ENCODE data around the gene CMSS1. TPM values are rescaled to one million over a fixed set of nuclear protein-coding genes. Genes with fewer than 3 reads are reported as not detected.

Gene CMSS1
- total RNA-seq, 1 experiment from 2014 or later = 55.8 TPM

DNA sequence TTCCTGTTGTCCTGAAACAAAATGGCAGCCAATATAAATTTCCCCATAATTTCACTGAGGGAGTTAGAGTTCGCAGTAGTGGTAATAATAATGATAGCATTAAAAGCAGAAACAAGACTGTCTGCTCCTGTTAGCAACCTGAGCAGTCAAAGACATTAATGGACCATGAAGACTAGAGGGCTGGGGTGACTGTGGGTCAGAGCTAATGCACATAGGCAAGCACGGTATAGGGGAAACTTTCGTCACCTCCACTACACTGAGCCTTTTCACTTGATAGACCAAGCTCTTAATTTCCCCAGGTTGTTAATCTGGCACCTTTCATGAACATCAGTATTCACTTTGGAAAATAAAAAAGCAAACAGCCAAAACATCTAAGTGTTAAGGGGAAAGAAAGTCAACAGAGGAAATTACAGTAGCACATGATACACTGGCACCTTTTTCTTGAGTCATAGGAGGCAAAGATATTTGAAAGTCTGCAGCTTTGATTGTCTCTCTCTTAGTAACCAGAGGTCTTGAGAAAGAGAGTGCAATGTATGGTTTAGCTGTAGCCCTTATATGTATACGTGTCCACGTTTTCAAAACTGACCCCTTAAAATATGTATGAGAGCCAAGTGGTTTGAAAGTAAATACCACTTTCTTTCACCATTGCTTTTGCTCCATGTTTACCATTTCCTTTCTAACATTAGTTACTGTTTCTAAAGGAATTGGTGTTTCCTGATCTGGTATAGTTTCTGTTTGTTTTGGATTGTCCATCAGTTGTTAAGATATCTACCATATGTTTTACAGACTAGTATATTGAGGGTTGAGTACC is 191.8 kb downstream of the CMSS1 start:
- Mint-ChIP-seq H3K36me3 (ENCODE audit: insufficient read depth, unreplicated experiment) (no peaks in the 10 kb centered on the region), H3K4me3 (ENCODE audit: low read depth, unreplicated experiment) (no peak overlapping the region), H3K4me1 (ENCODE audit: low read depth, unreplicated experiment) (peaks cover 51% of the 10 kb centered on the region), H3K27me3 (ENCODE audit: unreplicated experiment) (no peaks in the 10 kb centered on the region), H3K9me3 (ENCODE audit: low read depth, unreplicated experiment) (no peaks in the 10 kb centered on the region), H3K27ac (ENCODE audit: unreplicated experiment) (no peak overlapping the region)
- intact Hi-C loops (cut with micrococcal nuclease; ENCODE audit: unreplicated experiment) = loop anchor here (5.0 kb wide), 2 partner anchors 57 to 167 kb away; no protein-coding TSS in a partner anchor
- BruUV-seq (replicated peaks) = no TSS peak
- CTCF ChIA-PET = interaction anchor here (0.7 to 1.1 kb wide), 2 partner anchors 32 to 1063 kb away, joined by 3 read pairs; no protein-coding TSS in a partner anchor
- TF ChIP-seq, protein P1, sequence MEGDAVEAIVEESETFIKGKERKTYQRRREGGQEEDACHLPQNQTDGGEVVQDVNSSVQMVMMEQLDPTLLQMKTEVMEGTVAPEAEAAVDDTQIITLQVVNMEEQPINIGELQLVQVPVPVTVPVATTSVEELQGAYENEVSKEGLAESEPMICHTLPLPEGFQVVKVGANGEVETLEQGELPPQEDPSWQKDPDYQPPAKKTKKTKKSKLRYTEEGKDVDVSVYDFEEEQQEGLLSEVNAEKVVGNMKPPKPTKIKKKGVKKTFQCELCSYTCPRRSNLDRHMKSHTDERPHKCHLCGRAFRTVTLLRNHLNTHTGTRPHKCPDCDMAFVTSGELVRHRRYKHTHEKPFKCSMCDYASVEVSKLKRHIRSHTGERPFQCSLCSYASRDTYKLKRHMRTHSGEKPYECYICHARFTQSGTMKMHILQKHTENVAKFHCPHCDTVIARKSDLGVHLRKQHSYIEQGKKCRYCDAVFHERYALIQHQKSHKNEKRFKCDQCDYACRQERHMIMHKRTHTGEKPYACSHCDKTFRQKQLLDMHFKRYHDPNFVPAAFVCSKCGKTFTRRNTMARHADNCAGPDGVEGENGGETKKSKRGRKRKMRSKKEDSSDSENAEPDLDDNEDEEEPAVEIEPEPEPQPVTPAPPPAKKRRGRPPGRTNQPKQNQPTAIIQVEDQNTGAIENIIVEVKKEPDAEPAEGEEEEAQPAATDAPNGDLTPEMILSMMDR (IDR thresholded peaks at IDR 0.05; ENCODE audit: unreplicated experiment) = no peak
- DNase-seq = no peak

DNA sequence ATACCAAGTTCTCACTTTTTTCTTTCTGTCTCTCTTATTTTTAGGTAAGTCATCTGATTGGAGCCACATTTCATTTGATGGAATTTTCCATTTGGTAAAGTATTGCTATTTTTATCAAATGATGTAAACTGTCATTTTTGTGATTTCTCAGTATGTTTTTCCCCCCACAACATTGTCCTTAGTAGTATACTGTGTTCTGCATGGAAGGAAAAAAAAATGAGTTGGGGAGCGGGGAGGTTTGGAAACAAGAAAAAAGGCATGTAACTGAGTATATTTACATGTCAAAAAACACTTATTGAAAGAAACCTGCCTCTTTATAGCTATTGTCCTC is 192.4 kb downstream of the CMSS1 start:
- H3K4me1 Mint-ChIP-seq (ENCODE audit: low read depth, unreplicated experiment) = peaks cover 45% of the 10 kb centered on the region
- no peak overlapping the region for H3K4me3 Mint-ChIP-seq (ENCODE audit: low read depth, unreplicated experiment)
- H3K27me3 Mint-ChIP-seq (ENCODE audit: unreplicated experiment) = no peaks in the 10 kb centered on the region
- TF ChIP-seq, protein P1 (IDR thresholded peaks at IDR 0.05; ENCODE audit: unreplicated experiment) = no peak
- no peaks in the 10 kb centered on the region for H3K9me3 Mint-ChIP-seq (ENCODE audit: low read depth, unreplicated experiment)
- no peaks in the 10 kb centered on the region for H3K36me3 Mint-ChIP-seq (ENCODE audit: insufficient read depth, unreplicated experiment)
- CTCF ChIA-PET = interaction anchor here (1.1 kb wide), 1 partner anchor 31 kb away, joined by 3 read pairs; no protein-coding TSS in a partner anchor
- intact Hi-C loops (cut with micrococcal nuclease; ENCODE audit: unreplicated experiment) = no loop called here
- H3K27ac Mint-ChIP-seq (ENCODE audit: unreplicated experiment) = no peak overlapping the region
- no TSS peak for BruUV-seq (replicated peaks)
- DNase-seq = no peak

DNA sequence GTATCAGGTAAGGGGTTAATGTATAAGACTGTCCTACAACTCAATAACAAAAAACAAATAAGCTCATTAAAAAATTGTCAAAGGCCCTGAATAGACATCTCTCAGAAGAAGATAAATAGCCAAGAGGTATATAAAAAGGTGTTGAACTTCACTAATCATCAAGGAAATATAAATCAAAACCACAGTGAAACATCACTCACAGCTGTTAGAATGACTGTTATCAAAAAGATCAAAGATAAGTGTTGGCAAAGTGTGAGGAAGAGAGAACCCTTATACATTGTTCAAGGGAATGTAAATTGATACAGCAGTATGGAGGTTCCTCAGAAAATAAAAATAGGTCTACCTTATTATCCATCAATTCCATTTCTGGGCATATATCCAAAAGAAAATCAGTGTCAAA is 201.1 kb downstream of the CMSS1 start:
- BruUV-seq (replicated peaks) = no TSS peak
- intact Hi-C loops (cut with micrococcal nuclease; ENCODE audit: unreplicated experiment) = no loop called here
- H3K4me3 Mint-ChIP-seq (ENCODE audit: low read depth, unreplicated experiment) = no peak overlapping the region
- H3K9me3 Mint-ChIP-seq (ENCODE audit: low read depth, unreplicated experiment) = no peaks in the 10 kb centered on the region
- CTCF ChIA-PET = interaction anchor here (0.6 kb wide), 1 partner anchor 211 kb away, joined by 3 read pairs; no protein-coding TSS in a partner anchor
- H3K36me3 Mint-ChIP-seq (ENCODE audit: insufficient read depth, unreplicated experiment) = no peaks in the 10 kb centered on the region
- no peak for DNase-seq
- peaks cover 19% of the 10 kb centered on the region for H3K4me1 Mint-ChIP-seq (ENCODE audit: low read depth, unreplicated experiment)
- H3K27ac Mint-ChIP-seq (ENCODE audit: unreplicated experiment) = no peak overlapping the region
- no peaks in the 10 kb centered on the region for H3K27me3 Mint-ChIP-seq (ENCODE audit: unreplicated experiment)
- TF ChIP-seq, protein P1 (IDR thresholded peaks at IDR 0.05; ENCODE audit: unreplicated experiment) = no peak

DNA sequence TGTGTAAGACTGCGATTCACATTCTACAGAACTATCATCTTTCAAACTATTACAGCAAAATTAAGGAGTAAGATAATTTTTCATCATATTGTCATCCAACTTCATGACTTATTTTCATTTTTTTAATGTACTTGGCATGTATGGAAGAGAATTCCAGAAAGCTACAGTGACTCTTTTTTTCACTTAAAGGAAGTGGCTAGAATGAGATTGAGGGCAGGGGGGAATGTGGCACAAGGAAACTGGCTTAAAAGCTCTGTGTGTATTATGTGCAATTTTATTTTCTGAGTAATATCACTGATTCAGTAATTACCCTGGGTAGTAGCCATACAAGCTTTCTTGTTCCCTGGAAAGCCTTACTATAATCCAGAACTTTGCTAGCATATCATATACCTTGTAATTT is 202.1 kb downstream of the CMSS1 start:
- H3K9me3 Mint-ChIP-seq (ENCODE audit: low read depth, unreplicated experiment) = no peaks in the 10 kb centered on the region
- no peak overlapping the region for H3K4me3 Mint-ChIP-seq (ENCODE audit: low read depth, unreplicated experiment)
- H3K27me3 Mint-ChIP-seq (ENCODE audit: unreplicated experiment) = no peaks in the 10 kb centered on the region
- TF ChIP-seq, protein P1 (IDR thresholded peaks at IDR 0.05; ENCODE audit: unreplicated experiment) = no peak
- H3K36me3 Mint-ChIP-seq (ENCODE audit: insufficient read depth, unreplicated experiment) = peaks cover 5% of the 10 kb centered on the region
- CTCF ChIA-PET = interaction anchor here (0.5 kb wide), 1 partner anchor 60 kb away, joined by 3 read pairs; no protein-coding TSS in a partner anchor
- H3K27ac Mint-ChIP-seq (ENCODE audit: unreplicated experiment) = no peak overlapping the region
- H3K4me1 Mint-ChIP-seq (ENCODE audit: low read depth, unreplicated experiment) = peaks cover 28% of the 10 kb centered on the region
- intact Hi-C loops (cut with micrococcal nuclease; ENCODE audit: unreplicated experiment) = no loop called here
- DNase-seq = no peak
- BruUV-seq (replicated peaks) = no TSS peak

Measured in Calu3 (cell line).